GM12878 (cell line): ENCODE results near the gene HSD17B14. TPM values are rescaled to one million over a fixed set of nuclear protein-coding genes. Genes with fewer than 3 reads are reported as not detected.

Experiments
- IKZF1 ChIP-seq: fragments of 450-650 bp; conservative IDR thresholded peaks from 2 replicates; pipeline ENCODE4 v1.6.1; 2017; ENCODE audit warnings: antibody characterized with exemption, mild to moderate bottlenecking
- PAX5 ChIP-seq: IDR thresholded peaks from 2 replicates; pipeline ENCODE4 v1.6.1; 2011; ENCODE audit warnings: low read depth, low read length, borderline replicate concordance
- PML ChIP-seq: IDR thresholded peaks from 2 replicates; pipeline ENCODE4 v1.6.1; 2012; ENCODE audit warnings: low read length, inconsistent platforms
- POU2F2 ChIP-seq: IDR thresholded peaks from 3 replicates; pipeline ENCODE4 v1.6.1; 2011; ENCODE audit warnings: low read depth, mild to moderate bottlenecking, low read length, borderline replicate concordance
- RAD51 ChIP-seq: fragments of 450-650 bp; IDR thresholded peaks from 2 replicates; pipeline ENCODE4 v1.6.1; 2016; ENCODE audit warnings: moderate library complexity, mild to moderate bottlenecking, inconsistent platforms
- SIX5 ChIP-seq: IDR thresholded peaks from 2 replicates; pipeline ENCODE4 v1.6.1; 2011; ENCODE audit warnings: mild to moderate bottlenecking, low read depth, low read length, moderate library complexity; ENCODE audit not compliant: severe bottlenecking
- SMARCA5 ChIP-seq: fragments of 450-650 bp; IDR thresholded peaks from 2 replicates; pipeline ENCODE4 v1.6.1; 2017; ENCODE audit warnings: mild to moderate bottlenecking
- SUPT20H ChIP-seq: IDR thresholded peaks from 2 replicates; pipeline ENCODE4 v1.6.1; 2011; ENCODE audit warnings: low read depth, mild to moderate bottlenecking, low read length, moderate library complexity, borderline replicate concordance; ENCODE audit not compliant: control insufficient read depth
- TBL1XR1 ChIP-seq: IDR thresholded peaks from 2 replicates; pipeline ENCODE4 v1.6.1; 2012; ENCODE audit warnings: low read depth, low read length, improper control_type of control experiment
- YBX1 ChIP-seq: fragments of 450-650 bp; IDR thresholded peaks from 2 replicates; pipeline ENCODE4 v1.6.1; 2016; ENCODE audit warnings: antibody characterized with exemption
- ZBED1 ChIP-seq: IDR thresholded peaks from 2 replicates; pipeline ENCODE4 v1.6.1; 2016; ENCODE audit warnings: borderline replicate concordance
- polyA plus RNA-seq, 11 experiments: library from polyadenylated mRNA; depleted of rRNA in 4 of 11; unstranded in 6 of 11; stranded (reverse) in 5 of 11; fragments of >200 nt; fragmentation: Nextera tagmentation in 4 of 11; fragmentation: Illumina TruSeq in 1 of 11; extraction: Ambion mirVana in 4 of 11; extraction: Trizol in 1 of 11; gene quantifications; 1 replicate in 1 of 11; 2 replicates in 10 of 11; pipeline versions ENCODE4 v1.2.1 to v1.2.3, GENCODE V29; 2011 to 2016; ENCODE audit warnings: inconsistent platforms in 2 of 11, missing spikeins in 2 of 11, low read depth in 1 of 11
- total RNA-seq, 4 experiments: library from RNA; depleted of rRNA in 3 of 4; stranded (reverse); fragments of >200 nt in 3 of 4; fragmentation: Illumina TruSeq in 1 of 4; extraction: Trizol in 1 of 4; gene quantifications; 2 replicates each; pipeline versions ENCODE4 v1.2.1 to v1.2.3, GENCODE V29; 2013 to 2021
- TF ChIP-seq, protein P1 (sequence below): fragments of 450-650 bp; IDR thresholded peaks from 2 replicates; pipeline ENCODE4 v1.6.1; 2017; ENCODE audit warnings: mild to moderate bottlenecking, low read depth, inconsistent platforms; ENCODE audit not compliant: poor library complexity, severe bottlenecking
- TF ChIP-seq, protein P2 (sequence below): IDR thresholded peaks from 2 replicates; pipeline ENCODE4 v1.6.1; 2011; ENCODE audit warnings: borderline replicate concordance, low read depth, mild to moderate bottlenecking, moderate library complexity, mixed read lengths, low read length; ENCODE audit not compliant: insufficient read depth; ENCODE audit errors: extremely low read length
- TF ChIP-seq, protein P3 (sequence below): fragments of 450-650 bp; IDR thresholded peaks from 2 replicates; pipeline ENCODE4 v1.6.1; 2016; ENCODE audit warnings: mild to moderate bottlenecking
- TF ChIP-seq, protein P4 (sequence below): fragments of 450-650 bp; IDR thresholded peaks from 2 replicates; pipeline ENCODE4 v1.6.1; 2016; ENCODE audit warnings: mild to moderate bottlenecking, moderate library complexity, borderline replicate concordance
- TF ChIP-seq, protein P5 (sequence below): fragments of 450-650 bp; IDR thresholded peaks from 2 replicates; pipeline ENCODE4 v1.6.1; 2018; ENCODE audit warnings: mild to moderate bottlenecking, low read depth, moderate library complexity; ENCODE audit not compliant: partially characterized antibody

HSD17B14 gene
- total and polyA plus RNA-seq, 10 of the 15 experiments (the other 5 are each of a cell fraction or from before 2014, with no cell fraction given): 0.21 to 4.1 (median 0.61) TPM

DNA sequence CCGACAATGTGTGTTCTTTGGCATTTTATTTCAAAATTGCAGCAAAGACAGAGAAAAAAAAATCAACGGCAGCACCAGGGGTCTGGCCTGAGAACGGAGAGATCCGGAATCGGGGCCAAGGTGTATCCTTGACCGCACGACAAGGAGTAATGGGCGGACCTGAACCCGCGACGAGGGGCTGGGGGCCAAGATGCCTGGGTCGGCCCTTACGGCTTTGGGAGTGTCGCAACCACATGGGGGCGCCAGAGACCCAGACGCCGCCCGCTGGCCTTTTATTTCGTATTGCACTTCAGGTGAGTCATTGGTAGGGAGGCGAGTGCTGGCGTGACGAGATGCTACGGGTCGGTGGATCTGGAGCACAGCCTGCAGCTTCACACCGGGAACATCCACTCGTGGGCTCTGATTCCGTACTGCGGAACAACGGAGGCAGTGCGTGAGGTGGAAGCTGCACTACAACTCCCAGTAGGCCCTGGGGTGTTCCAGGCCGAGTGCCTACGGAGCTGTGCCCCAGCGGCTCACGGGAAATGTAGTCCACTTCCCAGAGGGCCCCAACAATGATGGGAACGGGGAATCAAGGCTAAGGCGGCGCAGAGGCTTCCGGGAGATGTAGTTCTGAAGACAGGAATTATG, 41.1 kb downstream of the HSD17B14 start (continued):
- TF ChIP-seq, protein P1, sequence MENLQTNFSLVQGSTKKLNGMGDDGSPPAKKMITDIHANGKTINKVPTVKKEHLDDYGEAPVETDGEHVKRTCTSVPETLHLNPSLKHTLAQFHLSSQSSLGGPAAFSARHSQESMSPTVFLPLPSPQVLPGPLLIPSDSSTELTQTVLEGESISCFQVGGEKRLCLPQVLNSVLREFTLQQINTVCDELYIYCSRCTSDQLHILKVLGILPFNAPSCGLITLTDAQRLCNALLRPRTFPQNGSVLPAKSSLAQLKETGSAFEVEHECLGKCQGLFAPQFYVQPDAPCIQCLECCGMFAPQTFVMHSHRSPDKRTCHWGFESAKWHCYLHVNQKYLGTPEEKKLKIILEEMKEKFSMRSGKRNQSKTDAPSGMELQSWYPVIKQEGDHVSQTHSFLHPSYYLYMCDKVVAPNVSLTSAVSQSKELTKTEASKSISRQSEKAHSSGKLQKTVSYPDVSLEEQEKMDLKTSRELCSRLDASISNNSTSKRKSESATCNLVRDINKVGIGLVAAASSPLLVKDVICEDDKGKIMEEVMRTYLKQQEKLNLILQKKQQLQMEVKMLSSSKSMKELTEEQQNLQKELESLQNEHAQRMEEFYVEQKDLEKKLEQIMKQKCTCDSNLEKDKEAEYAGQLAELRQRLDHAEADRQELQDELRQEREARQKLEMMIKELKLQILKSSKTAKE: no peak
- TF ChIP-seq SIX5 (peak; percentile 100), PML (peak; percentile 50; the same call in 1 of the 2 replicates), RAD51 (no peak), YBX1 (no peak), SMARCA5 (peak; percentile 88; the same call in 1 of the 2 replicates), PAX5 (peak; percentile 39; the same call in 1 of the 2 replicates), SUPT20H (no peak), IKZF1 (peak; percentile 100), POU2F2 (no peak), ZBED1 (no peak), TBL1XR1 (peak; percentile 66; the same call in 1 of the 2 replicates)
- TF ChIP-seq, protein P2, sequence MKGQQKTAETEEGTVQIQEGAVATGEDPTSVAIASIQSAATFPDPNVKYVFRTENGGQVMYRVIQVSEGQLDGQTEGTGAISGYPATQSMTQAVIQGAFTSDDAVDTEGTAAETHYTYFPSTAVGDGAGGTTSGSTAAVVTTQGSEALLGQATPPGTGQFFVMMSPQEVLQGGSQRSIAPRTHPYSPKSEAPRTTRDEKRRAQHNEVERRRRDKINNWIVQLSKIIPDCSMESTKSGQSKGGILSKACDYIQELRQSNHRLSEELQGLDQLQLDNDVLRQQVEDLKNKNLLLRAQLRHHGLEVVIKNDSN: no peak
- TF ChIP-seq, protein P3, sequence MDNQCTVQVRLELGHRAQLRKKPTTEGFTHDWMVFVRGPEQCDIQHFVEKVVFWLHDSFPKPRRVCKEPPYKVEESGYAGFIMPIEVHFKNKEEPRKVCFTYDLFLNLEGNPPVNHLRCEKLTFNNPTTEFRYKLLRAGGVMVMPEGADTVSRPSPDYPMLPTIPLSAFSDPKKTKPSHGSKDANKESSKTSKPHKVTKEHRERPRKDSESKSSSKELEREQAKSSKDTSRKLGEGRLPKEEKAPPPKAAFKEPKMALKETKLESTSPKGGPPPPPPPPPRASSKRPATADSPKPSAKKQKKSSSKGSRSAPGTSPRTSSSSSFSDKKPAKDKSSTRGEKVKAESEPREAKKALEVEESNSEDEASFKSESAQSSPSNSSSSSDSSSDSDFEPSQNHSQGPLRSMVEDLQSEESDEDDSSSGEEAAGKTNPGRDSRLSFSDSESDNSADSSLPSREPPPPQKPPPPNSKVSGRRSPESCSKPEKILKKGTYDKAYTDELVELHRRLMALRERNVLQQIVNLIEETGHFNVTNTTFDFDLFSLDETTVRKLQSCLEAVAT: no peak; the same call in 1 of the 2 replicates
- TF ChIP-seq, protein P4, sequence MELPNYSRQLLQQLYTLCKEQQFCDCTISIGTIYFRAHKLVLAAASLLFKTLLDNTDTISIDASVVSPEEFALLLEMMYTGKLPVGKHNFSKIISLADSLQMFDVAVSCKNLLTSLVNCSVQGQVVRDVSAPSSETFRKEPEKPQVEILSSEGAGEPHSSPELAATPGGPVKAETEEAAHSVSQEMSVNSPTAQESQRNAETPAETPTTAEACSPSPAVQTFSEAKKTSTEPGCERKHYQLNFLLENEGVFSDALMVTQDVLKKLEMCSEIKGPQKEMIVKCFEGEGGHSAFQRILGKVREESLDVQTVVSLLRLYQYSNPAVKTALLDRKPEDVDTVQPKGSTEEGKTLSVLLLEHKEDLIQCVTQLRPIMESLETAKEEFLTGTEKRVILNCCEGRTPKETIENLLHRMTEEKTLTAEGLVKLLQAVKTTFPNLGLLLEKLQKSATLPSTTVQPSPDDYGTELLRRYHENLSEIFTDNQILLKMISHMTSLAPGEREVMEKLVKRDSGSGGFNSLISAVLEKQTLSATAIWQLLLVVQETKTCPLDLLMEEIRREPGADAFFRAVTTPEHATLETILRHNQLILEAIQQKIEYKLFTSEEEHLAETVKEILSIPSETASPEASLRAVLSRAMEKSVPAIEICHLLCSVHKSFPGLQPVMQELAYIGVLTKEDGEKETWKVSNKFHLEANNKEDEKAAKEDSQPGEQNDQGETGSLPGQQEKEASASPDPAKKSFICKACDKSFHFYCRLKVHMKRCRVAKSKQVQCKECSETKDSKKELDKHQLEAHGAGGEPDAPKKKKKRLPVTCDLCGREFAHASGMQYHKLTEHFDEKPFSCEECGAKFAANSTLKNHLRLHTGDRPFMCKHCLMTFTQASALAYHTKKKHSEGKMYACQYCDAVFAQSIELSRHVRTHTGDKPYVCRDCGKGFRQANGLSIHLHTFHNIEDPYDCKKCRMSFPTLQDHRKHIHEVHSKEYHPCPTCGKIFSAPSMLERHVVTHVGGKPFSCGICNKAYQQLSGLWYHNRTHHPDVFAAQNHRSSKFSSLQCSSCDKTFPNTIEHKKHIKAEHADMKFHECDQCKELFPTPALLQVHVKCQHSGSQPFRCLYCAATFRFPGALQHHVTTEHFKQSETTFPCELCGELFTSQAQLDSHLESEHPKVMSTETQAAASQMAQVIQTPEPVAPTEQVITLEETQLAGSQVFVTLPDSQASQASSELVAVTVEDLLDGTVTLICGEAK: peak; percentile 74; the same call in 1 of the 2 replicates
- TF ChIP-seq, protein P5, sequence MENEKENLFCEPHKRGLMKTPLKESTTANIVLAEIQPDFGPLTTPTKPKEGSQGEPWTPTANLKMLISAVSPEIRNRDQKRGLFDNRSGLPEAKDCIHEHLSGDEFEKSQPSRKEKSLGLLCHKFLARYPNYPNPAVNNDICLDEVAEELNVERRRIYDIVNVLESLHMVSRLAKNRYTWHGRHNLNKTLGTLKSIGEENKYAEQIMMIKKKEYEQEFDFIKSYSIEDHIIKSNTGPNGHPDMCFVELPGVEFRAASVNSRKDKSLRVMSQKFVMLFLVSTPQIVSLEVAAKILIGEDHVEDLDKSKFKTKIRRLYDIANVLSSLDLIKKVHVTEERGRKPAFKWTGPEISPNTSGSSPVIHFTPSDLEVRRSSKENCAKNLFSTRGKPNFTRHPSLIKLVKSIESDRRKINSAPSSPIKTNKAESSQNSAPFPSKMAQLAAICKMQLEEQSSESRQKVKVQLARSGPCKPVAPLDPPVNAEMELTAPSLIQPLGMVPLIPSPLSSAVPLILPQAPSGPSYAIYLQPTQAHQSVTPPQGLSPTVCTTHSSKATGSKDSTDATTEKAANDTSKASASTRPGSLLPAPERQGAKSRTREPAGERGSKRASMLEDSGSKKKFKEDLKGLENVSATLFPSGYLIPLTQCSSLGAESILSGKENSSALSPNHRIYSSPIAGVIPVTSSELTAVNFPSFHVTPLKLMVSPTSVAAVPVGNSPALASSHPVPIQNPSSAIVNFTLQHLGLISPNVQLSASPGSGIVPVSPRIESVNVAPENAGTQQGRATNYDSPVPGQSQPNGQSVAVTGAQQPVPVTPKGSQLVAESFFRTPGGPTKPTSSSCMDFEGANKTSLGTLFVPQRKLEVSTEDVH: no peak
